ENCODE data around the gene TFAP2A. TPM values are rescaled to one million over a fixed set of nuclear protein-coding genes. Genes with fewer than 3 reads are reported as not detected.

Gene TFAP2A
- total RNA-seq, 1 donor from 2014 or later, result 0.21 TPM

DNA sequence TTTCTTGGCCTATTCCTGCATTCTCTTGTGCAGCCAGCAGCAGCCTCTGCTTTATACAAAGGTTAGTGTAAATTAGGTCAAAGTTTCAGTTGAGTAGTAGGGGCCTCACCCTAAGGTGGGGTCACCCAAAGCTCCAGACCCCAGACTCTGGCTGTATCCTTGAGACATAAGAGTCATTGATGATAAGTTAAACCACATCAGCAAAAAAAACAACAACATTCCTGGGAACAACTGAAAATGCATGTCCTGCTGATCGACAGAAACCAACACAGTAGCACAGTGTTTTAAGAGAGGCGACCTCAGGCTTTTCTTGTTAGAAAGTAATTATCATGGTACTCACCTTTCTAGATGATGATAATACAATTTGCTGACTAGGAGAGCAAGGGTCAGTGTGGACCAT lies 52.6 kb downstream of the TFAP2A start:
- intact Hi-C loops (cut with DNase I), result no loop called here
- no peak overlapping the region for H3K4me3 ChIP-seq
- DNase-seq (ENCODE audit: low spot score in 2 of 2), result no peak

DNA sequence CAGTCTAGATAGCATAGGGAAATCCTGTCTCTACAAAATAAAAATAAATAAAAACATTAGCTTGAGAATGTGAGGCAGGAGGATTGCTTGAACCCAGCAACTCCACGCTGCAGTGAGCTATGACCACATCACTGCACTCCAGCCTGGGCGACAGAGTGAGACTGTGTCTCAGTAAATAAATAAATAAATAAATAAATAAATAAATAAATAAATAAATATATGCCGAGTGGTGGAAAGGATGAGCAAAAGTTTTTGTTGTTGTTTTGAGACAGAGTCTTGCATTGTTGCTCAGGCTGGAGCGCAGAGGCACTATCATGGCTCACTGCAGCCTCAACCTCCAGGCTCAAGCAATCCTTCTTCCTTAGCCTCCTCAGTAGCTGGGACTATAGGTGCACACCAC lies 53.4 kb downstream of the TFAP2A start:
- Histone ChIP-seq H3K4me1 (no peaks in the 10 kb centered on the region), H3K4me3 (no peak overlapping the region), H3K36me3 (no peaks in the 10 kb centered on the region), H3K27ac (no peak overlapping the region), H3K9me3 (no peaks in the 10 kb centered on the region), H3K27me3 (no peaks in the 10 kb centered on the region)
- TF ChIP-seq, protein P1, sequence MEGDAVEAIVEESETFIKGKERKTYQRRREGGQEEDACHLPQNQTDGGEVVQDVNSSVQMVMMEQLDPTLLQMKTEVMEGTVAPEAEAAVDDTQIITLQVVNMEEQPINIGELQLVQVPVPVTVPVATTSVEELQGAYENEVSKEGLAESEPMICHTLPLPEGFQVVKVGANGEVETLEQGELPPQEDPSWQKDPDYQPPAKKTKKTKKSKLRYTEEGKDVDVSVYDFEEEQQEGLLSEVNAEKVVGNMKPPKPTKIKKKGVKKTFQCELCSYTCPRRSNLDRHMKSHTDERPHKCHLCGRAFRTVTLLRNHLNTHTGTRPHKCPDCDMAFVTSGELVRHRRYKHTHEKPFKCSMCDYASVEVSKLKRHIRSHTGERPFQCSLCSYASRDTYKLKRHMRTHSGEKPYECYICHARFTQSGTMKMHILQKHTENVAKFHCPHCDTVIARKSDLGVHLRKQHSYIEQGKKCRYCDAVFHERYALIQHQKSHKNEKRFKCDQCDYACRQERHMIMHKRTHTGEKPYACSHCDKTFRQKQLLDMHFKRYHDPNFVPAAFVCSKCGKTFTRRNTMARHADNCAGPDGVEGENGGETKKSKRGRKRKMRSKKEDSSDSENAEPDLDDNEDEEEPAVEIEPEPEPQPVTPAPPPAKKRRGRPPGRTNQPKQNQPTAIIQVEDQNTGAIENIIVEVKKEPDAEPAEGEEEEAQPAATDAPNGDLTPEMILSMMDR (IDR thresholded peaks at IDR 0.05), result no peak
- intact Hi-C loops (cut with DNase I), result no loop called here
- no peak for DNase-seq (ENCODE audit: low spot score in 2 of 2)

More for the DNA sequence above, 52.6 kb downstream of the TFAP2A start:
- Histone ChIP-seq H3K36me3 (no peaks in the 10 kb centered on the region), H3K27me3 (no peaks in the 10 kb centered on the region), H3K27ac (no peak overlapping the region), H3K9me3 (no peaks in the 10 kb centered on the region), H3K4me1 (no peaks in the 10 kb centered on the region)
- TF ChIP-seq, protein P1 (IDR thresholded peaks at IDR 0.05), result no peak

DNA sequence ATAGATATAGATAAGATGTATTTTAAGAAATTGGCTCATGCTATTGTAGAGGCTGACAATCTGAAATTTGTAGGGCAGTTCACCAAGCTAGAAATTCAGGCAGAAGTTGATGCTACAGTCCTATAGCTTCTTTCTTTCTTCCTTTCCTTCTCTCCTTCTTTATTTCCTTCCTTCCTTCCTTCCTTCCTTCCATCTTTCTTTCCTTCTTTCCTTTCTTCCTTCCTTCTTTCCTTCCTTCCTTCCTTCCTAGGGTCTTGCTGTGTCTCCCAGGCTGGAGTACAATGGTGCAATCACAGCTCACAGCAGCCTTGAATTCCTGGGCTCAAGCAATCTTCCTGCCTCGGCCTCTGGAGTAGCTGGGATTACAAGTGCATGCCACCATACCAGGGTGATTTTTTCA lies 55.3 kb downstream of the TFAP2A start:
- H3K4me3 ChIP-seq, result no peak overlapping the region
- no peak for DNase-seq (ENCODE audit: low spot score in 2 of 2)
- no peak overlapping the region for H3K27ac ChIP-seq
- H3K4me1 ChIP-seq, result no peaks in the 10 kb centered on the region
- TF ChIP-seq, protein P1 (IDR thresholded peaks at IDR 0.05), result no peak
- H3K36me3 ChIP-seq, result no peaks in the 10 kb centered on the region
- H3K27me3 ChIP-seq, result no peaks in the 10 kb centered on the region
- no peaks in the 10 kb centered on the region for H3K9me3 ChIP-seq
- intact Hi-C loops (cut with DNase I), result no loop called here

DNA sequence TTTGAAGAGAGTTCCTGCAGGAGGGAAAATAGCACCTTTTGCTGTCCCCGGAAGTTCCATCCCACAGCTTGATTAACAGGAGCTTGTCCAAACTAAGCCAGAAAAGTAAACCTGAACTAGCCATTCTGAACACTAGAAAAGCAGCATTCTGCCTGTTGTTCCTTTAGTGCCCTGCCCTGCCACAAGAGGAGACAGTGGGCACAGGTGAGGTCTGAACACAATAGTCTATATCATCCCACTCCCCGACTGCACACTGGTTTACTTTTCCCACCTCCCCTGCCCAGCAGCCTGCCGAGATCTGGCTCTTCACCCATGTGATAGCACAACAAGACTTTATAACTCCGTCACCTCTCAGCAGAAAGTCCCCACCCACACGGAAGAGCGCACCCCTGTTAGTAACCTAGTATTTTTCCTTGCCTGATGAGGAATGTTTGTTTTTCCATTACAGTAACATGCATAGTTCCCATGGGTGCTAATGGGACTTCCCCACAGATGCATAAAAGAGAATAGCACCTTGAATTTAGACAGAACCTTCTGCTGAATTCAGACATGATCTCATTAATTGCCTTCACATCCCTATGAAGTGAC lies 59.7 kb downstream of the TFAP2A start:
- Histone ChIP-seq H3K9me3 (no peaks in the 10 kb centered on the region), H3K36me3 (no peaks in the 10 kb centered on the region), H3K27me3 (no peaks in the 10 kb centered on the region), H3K27ac (no peak overlapping the region), H3K4me3 (no peak overlapping the region), H3K4me1 (no peaks in the 10 kb centered on the region)
- TF ChIP-seq, protein P1 (IDR thresholded peaks at IDR 0.05), result no peak
- no peak for DNase-seq (ENCODE audit: low spot score in 2 of 2)
- intact Hi-C loops (cut with DNase I), result no loop called here

DNA sequence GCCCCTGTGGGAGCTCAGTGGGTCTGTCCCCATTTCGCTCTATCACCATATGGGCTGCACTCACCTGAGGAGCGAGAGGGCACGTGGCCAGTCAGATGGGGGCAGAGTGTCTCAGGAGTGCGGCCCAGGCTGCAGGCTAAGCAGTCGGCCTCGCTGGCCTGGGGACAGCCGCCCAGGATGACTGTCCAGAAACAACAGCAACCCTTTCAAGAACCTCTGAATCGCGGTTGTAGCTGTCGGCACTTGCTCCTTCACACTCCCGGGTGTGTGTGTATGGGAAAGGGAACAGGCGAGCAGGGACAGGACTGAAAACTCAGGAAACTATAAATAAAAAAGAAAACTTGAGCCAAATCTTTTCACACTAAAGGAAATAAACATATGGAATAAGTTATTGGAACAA lies 63.1 kb downstream of the TFAP2A start:
- H3K4me1 ChIP-seq, result no peaks in the 10 kb centered on the region
- intact Hi-C loops (cut with DNase I), result no loop called here
- no peaks in the 10 kb centered on the region for H3K27me3 ChIP-seq
- H3K4me3 ChIP-seq, result no peak overlapping the region
- DNase-seq (ENCODE audit: low spot score in 2 of 2), result no peak
- H3K27ac ChIP-seq, result no peak overlapping the region
- no peaks in the 10 kb centered on the region for H3K36me3 ChIP-seq
- H3K9me3 ChIP-seq, result no peaks in the 10 kb centered on the region
- TF ChIP-seq, protein P1 (IDR thresholded peaks at IDR 0.05), result no peak

DNA sequence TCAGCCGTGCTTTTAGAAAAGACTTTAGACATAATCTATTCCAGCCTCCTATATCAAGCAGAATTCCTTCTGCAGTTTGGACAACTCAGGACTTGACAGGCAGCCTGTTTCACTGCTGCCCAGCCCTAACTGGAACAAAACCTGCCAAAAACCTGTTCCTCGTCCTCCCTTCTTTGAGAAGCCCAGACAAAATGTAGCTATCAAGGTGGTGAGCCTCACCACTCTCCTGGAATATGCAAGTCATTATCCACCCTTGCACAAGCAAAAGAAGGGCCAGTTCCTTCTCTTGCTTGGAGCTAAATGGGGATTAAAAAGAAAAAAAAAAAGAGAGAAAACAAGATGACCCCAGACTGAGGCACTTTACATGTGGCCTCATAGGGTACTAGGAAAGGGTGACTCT lies 64.2 kb downstream of the TFAP2A start:
- no peaks in the 10 kb centered on the region for H3K36me3 ChIP-seq
- TF ChIP-seq, protein P1 (IDR thresholded peaks at IDR 0.05), result no peak
- H3K9me3 ChIP-seq, result no peaks in the 10 kb centered on the region
- no peak for DNase-seq (ENCODE audit: low spot score in 2 of 2)
- H3K27ac ChIP-seq, result no peak overlapping the region
- H3K27me3 ChIP-seq, result no peaks in the 10 kb centered on the region
- H3K4me1 ChIP-seq, result no peaks in the 10 kb centered on the region
- intact Hi-C loops (cut with DNase I), result no loop called here
- H3K4me3 ChIP-seq, result no peak overlapping the region
